ENCODE measurements around the gene AFM.

GRCh38 chr4:73442275-73442674, 39.3 kb upstream of the AFM start:
- TF ChIP-seq CTCF (IDR thresholded peaks at IDR 0.05; ENCODE audit: borderline replicate concordance, extremely low read depth, low read length, poor library complexity, severe bottlenecking) (no peak), EZH2 (IDR thresholded peaks at IDR 0.05; ENCODE audit: borderline replicate concordance, low read depth, low read length, severe bottlenecking) (no peak)

Measured in DND-41 (cell line).